NCI-H1417 treated with DMSO at 0.1 percent for 48 hours (cell line): Measurements from ENCODE around the gene CNDP2.

Source experiments
- DNase-seq: peaks from one replicate; lab custom pipeline; 2025; lab: John Stamatoyannopoulos, UW

CNDP2 gene

DNA sequence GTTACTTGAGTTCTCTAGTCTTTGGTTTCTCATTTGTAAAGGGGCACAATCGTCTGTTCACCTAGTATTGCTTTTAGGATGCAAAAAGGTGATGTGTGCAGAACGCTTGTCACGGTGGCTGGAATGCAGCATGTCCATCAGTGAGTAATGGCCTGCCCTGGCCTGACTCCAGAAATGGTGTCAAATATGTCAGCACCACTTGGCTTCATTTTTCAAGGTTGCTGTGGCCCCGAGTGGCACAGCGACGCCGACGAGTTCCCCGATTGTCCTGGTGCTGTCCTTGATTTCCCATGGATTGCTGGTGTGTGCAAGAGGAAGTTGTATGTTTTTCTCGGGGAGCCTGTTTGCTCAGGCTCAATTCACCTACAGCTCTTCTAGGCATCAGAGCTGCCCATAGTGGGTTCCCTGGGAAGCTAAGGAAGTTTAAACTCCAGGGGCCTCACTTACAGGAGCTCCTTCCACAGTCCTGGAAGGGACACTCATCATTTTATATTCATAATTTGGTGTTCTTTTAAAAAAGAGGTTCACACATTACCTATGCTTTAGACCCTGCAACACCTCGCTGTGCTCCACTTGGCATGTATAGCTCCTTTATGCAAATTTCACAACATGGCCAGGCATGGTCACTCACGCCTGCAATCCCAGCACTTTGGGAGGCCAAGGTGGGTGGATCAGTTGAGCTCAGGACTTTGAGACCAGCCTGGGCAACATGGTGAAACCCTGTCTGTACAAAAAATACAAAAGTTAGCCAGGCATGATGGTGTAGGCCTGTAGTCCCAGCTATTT lies 75.9 kb downstream of the CNDP2 start:
- no peak for DNase-seq

DNA sequence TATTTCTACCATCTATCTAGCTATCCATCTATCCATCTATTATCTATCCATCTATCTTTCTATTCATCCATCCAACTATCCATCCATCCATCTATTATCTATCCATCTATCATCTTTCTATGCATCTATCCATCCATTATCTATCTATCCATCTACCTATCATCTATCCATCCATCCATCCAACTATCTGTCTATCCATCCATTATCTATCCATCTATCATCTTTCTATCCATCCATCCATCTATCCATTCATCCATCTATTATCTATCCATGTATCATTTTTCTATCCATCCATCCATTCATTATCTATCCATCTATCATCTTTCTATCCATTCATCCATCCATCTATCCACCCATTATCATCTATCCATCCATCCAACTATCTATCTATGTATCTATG lies 76.9 kb downstream of the CNDP2 start:
- no peak for DNase-seq
